NT2/D1 (cell line): Measurements from ENCODE around the gene PTPN9.
"Not testable (repeated sequence)": the region's sequence is repeated elsewhere in the genome, so short reads cannot be mapped to it uniquely, and the experiment has no call there.

Source experiments
- DNase-seq: peaks from one replicate; pipeline ENCODE4 v3.0.0-alpha.2; 2011; ENCODE audit warnings: low read depth, low spot score
- H3K27me3 ChIP-seq: 2 replicates; pipeline ENCODE4 v1.6.0; 2011; ENCODE audit warnings: mild to moderate bottlenecking; ENCODE audit not compliant: insufficient read length, insufficient read depth
- H3K36me3 ChIP-seq: 2 replicates; pipeline ENCODE4 v1.6.1; 2011; ENCODE audit warnings: mild to moderate bottlenecking, low read length, mixed read lengths; ENCODE audit not compliant: insufficient read depth, insufficient read length
- H3K4me1 ChIP-seq: 2 replicates; pipeline ENCODE4 v1.5.1; 2011; ENCODE audit not compliant: insufficient read depth, insufficient read length
- H3K4me3 ChIP-seq: 2 replicates; pipeline ENCODE4 v1.5.1; 2011; ENCODE audit warnings: low read depth; ENCODE audit not compliant: insufficient read length
- H3K9ac ChIP-seq: 2 replicates; pipeline ENCODE4 v1.6.0; 2011; ENCODE audit warnings: low read depth; ENCODE audit not compliant: insufficient read length
- H3K9me3 ChIP-seq: 2 replicates; pipeline ENCODE4 v1.5.1; 2011; ENCODE audit warnings: mild to moderate bottlenecking, low read length; ENCODE audit not compliant: insufficient read depth
- SUZ12 ChIP-seq: IDR thresholded peaks from 2 replicates; pipeline ENCODE4 v1.6.1; 2011; ENCODE audit not compliant: insufficient read length, insufficient read depth; ENCODE audit errors: extremely low read depth
- YY1 ChIP-seq: IDR thresholded peaks from 2 replicates; pipeline ENCODE4 v1.6.1; 2011; ENCODE audit not compliant: insufficient read length, insufficient read depth
- ZNF274 ChIP-seq: IDR thresholded peaks from 2 replicates; pipeline ENCODE4 v1.6.1; 2011; ENCODE audit warnings: mild to moderate bottlenecking, low read depth, low read length

The PTPN9 gene

GRCh38 chr15:75554717-75555116, 24.4 kb downstream of the PTPN9 start:
- Histone ChIP-seq H3K36me3 (peaks cover 3% of the 10 kb centered on the region), H3K27me3 (no peaks in the 10 kb centered on the region), H3K4me1 (no peaks in the 10 kb centered on the region), H3K4me3 (no peak overlapping the region), H3K9me3 (no peaks in the 10 kb centered on the region; the same call in 1 of the 2 replicates), H3K9ac (no peak overlapping the region)
- DNase-seq = no peak
- TF ChIP-seq SUZ12 = no peak
- no peak for TF ChIP-seq ZNF274
- TF ChIP-seq YY1 = no peak

DNA sequence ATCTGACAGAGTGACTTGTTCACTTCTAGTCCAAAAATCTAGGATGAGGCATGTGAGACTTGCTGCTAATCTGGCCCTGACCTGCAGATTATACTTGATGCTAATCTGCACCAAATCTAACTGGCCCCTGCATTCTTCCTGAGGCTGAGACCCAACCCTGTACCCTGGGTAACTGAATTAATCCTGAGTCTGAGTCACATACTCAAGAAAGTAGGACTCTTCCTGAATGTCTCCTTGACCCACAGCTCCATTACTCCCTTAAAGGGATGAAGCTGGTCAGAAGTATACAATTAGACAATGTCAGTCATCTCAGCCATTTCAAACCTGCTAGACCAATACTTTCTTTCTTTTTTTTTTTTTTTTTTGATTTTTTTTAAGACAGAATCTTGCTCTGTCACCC, 25.5 kb downstream of the PTPN9 start:
- TF ChIP-seq ZNF274 (no peak), SUZ12 (no peak), YY1 (no peak)
- Histone ChIP-seq H3K9ac (no peak overlapping the region), H3K36me3 (peaks cover 3% of the 10 kb centered on the region), H3K27me3 (no peaks in the 10 kb centered on the region), H3K9me3 (no peaks in the 10 kb centered on the region; the same call in 1 of the 2 replicates), H3K4me3 (no peak overlapping the region), H3K4me1 (no peaks in the 10 kb centered on the region)
- DNase-seq = no peak

- H3K9me3 ChIP-seq = no peaks in the 10 kb centered on the region
- H3K27me3 ChIP-seq = no peaks in the 10 kb centered on the region
- no peak for DNase-seq
- H3K9ac ChIP-seq = no peak overlapping the region
- no peaks in the 10 kb centered on the region for H3K36me3 ChIP-seq
- TF ChIP-seq SUZ12 (no peak), YY1 (no peak), ZNF274 (no peak)
- no peaks in the 10 kb centered on the region for H3K4me1 ChIP-seq
- no peak overlapping the region for H3K4me3 ChIP-seq
These were observed 28.0 kb downstream of the PTPN9 start for GRCh38 chr15:75551091-75551490.

DNA sequence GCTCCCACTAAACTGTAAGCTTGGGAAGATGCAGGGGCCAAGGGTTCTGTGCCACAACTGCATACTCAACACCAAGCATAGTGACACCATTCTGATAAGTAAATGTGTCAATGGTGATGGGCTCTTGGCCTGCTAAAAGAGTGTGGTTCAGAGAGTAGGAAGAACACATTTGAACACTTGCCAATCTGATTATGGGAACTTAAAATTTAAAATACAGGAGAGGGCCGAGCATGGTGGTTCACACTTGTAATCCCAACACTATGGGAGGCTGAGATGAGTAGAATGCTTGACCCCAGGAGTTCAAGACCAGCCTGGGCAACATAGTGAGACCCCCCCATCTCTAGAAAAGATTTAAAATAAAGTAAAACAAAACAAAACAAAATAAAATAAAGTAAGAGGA, 34.1 kb downstream of the PTPN9 start:
- H3K4me1 ChIP-seq = no peaks in the 10 kb centered on the region
- H3K9ac ChIP-seq = no peak overlapping the region
- no peak for TF ChIP-seq SUZ12
- no peak for TF ChIP-seq ZNF274
- TF ChIP-seq YY1 = no peak
- no peaks in the 10 kb centered on the region for H3K9me3 ChIP-seq
- no peaks in the 10 kb centered on the region for H3K27me3 ChIP-seq
- peaks cover 8% of the 10 kb centered on the region for H3K36me3 ChIP-seq
- H3K4me3 ChIP-seq = no peak overlapping the region
- DNase-seq = no peak

DNA sequence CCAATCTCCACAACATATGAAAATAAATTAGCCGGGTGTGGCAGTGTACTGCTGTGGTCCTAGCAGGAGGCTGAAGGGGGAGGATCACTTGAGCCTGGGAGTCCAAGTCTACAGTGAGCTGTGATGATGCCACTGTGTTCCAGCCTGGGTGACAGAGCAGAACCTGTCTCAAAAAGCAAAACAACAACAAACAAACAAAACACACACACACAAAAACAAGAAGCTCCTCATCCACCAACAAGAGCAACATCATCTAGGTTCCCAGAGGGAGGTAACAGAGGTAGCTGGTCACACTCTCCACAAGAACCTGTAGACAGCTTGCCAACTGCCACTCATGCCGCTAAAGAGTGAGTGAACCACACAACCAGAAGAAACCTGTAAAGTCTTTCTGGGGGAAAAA, 34.8 kb downstream of the PTPN9 start:
- Histone ChIP-seq H3K4me1 (no peaks in the 10 kb centered on the region), H3K4me3 (no peak overlapping the region), H3K9me3 (no peaks in the 10 kb centered on the region), H3K36me3 (peaks cover 8% of the 10 kb centered on the region), H3K9ac (no peak overlapping the region), H3K27me3 (no peaks in the 10 kb centered on the region)
- no peak for DNase-seq
- TF ChIP-seq YY1 = no peak
- no peak for TF ChIP-seq SUZ12
- no peak for TF ChIP-seq ZNF274

- not testable (repeated sequence) for H3K4me1 ChIP-seq, H3K9me3 ChIP-seq, H3K9ac ChIP-seq, DNase-seq, H3K4me3 ChIP-seq, H3K27me3 ChIP-seq
- peaks cover 11% of the 10 kb centered on the region for H3K36me3 ChIP-seq
These were observed 36.1 kb downstream of the PTPN9 start for GRCh38 chr15:75542949-75543545.

DNA sequence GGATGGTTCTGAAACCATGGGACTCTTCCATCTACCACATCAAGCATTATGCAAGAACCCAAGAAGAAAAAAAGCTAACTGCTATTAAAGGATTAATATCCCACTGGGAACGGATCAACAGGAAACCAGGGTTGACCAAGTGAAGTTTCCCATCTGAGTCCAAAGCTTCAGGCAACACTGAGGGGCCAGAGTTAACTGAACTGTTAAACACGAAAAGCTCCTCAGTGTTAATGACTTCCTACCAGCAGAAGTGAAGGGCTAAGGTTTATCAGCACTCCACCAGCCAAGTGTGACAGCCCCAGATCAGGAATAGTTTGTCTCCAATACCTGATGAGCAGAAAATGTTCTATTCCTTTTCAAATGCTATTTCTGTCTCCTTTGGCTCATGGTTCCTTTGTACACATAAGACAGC, 36.7 kb downstream of the PTPN9 start:
- no peak for DNase-seq
- Histone ChIP-seq H3K9me3 (no peaks in the 10 kb centered on the region), H3K36me3 (peaks cover 11% of the 10 kb centered on the region), H3K27me3 (no peaks in the 10 kb centered on the region), H3K9ac (no peak overlapping the region), H3K4me1 (no peaks in the 10 kb centered on the region), H3K4me3 (no peak overlapping the region)
- no peak for TF ChIP-seq ZNF274
- no peak for TF ChIP-seq SUZ12
- no peak for TF ChIP-seq YY1
